Measurements from ENCODE around the gene ITGB8.
"Not testable (repeated sequence)": the region's sequence is repeated elsewhere in the genome, so short reads cannot be mapped to it uniquely, and the experiment has no call there.

The ITGB8 gene

GRCh38 chr7:20381406-20382034, 50.8 kb downstream of the ITGB8 start:
- DNase-seq (ENCODE audit: low read depth): no peak

- no peak for DNase-seq (ENCODE audit: low read depth)
Observed at GRCh38 chr7:20383351-20383750, 52.7 kb downstream of the ITGB8 start.

DNA sequence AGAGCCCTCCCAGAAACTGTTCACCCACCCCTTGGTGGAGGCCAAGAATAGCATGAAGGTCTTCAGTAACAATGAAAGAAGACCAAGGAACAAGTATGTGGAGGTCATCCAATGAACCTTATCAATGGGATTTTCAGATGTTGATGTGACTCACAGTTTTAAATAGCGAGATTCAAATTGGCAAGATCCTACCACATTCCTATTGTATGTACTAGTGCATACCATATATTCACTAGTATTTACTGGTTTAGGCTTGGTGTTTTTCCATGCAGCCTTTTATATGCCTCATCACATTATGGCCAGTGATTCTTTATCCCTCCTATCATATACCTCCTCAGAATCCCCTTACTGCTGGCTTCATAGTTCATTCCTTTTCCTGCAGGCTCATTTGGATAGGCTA, 54.4 kb downstream of the ITGB8 start:
- DNase-seq (ENCODE audit: low read depth): no peak

- no peak for DNase-seq (ENCODE audit: low read depth)
Observed at GRCh38 chr7:20388084-20388483, 57.4 kb downstream of the ITGB8 start.

GRCh38 chr7:20389192-20389591, 58.5 kb downstream of the ITGB8 start:
- DNase-seq (ENCODE audit: low read depth): not testable (repeated sequence)

DNA sequence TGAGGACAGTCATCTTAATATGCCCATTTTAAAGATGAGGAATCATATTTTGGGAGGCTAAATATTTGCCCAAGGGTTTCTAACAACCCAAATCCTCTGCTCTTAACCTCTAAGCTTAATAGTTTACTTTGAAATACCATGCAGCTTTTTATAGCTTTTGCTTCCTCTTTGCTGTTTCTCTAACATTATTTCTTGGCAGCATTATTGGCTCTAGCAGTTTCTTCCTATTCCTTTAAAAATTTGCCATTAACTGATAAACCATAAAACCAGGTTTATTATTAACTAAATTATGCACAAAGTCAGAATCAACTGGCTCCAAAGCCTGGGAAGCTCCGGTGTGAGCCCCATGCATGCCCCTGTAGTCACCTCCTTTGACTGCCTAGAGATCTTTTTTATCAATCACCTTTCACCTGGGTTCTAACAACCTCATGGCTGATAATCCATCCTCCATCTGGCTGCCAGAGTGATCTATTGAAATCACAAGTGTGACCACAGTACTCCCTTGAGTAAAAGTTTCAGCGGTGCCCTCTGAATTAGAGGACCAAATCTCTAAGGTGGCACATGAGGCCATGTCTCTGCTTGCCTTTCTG, 62.4 kb downstream of the ITGB8 start:
- DNase-seq (ENCODE audit: low read depth): no peak

DNA sequence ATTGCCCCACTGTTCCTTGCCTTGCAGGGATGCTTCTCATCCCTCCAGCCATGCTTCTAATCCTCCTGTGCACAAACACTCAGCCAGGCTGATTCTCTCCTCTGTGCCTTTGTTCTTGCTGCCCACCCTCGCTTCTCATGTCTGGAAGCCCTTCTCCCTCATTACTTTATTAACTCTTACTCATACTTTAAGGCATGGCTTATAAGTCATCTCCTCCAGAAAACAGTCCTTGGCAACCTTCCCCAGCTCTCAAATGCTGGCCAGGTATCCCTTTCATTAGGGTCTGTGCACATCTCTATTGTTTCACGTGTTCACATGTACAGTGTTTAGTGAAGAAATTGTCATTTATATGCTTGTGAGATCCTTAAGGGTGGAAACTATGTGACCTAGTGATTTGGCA, 62.9 kb downstream of the ITGB8 start:
- DNase-seq (ENCODE audit: low read depth): no peak

- no peak for DNase-seq (ENCODE audit: low read depth)
Observed at GRCh38 chr7:20394284-20394683, 63.6 kb downstream of the ITGB8 start.

DNA sequence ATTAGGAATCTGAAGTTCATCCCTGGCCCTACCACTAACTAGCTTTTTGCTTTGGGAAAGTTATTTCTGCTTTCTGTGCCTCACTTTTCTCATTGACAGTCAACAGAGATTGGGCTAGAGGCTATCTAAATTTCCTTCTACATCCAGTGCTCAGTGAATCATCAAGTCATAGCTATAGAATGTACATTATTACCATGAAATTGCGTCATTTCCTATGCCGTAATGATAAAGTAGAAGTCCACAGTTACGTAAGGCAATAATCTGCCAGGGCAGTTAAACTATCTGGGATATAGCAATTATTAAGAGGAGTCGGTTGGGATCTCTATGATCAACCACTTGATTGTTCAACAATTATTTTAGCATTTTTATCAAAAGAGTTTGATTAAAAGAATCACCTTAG, 64.4 kb downstream of the ITGB8 start:
- no peak for DNase-seq (ENCODE audit: low read depth)

GRCh38 chr7:20395511-20395910, 64.8 kb downstream of the ITGB8 start:
- no peak for DNase-seq (ENCODE audit: low read depth)

- no peak for DNase-seq (ENCODE audit: low read depth)
Observed at GRCh38 chr7:20399521-20399920, 68.8 kb downstream of the ITGB8 start.

- DNase-seq (ENCODE audit: low read depth): no peak
Observed at GRCh38 chr7:20401861-20402746, 71.4 kb downstream of the ITGB8 start.

DNA sequence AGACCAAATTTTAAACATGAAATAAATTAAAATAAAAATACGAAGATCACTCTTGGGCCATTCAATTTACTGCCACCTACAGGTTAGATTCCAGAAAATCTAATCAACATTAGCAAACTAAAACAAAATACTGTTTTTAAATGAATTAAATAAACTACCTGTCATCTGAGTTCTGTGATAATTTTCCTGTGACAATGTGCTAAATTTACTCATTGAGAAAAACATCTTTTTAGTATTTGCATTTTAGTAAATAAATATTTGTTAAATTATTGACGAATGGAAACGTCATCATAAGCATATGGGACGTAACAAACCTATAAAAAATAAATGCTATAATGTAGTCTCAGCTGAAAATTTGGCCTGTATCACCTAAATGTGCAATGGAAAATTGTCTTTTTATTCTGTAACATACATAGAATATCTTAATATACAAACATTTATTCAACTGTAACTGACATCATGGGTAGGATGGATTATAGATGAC, 72.1 kb downstream of the ITGB8 start:
- DNase-seq (ENCODE audit: low read depth): no peak

- no peak for DNase-seq (ENCODE audit: low read depth)
Observed at GRCh38 chr7:20403331-20403730, 72.6 kb downstream of the ITGB8 start.

GRCh38 chr7:20404320-20404719, 73.6 kb downstream of the ITGB8 start:
- no peak for DNase-seq (ENCODE audit: low read depth)

DNA sequence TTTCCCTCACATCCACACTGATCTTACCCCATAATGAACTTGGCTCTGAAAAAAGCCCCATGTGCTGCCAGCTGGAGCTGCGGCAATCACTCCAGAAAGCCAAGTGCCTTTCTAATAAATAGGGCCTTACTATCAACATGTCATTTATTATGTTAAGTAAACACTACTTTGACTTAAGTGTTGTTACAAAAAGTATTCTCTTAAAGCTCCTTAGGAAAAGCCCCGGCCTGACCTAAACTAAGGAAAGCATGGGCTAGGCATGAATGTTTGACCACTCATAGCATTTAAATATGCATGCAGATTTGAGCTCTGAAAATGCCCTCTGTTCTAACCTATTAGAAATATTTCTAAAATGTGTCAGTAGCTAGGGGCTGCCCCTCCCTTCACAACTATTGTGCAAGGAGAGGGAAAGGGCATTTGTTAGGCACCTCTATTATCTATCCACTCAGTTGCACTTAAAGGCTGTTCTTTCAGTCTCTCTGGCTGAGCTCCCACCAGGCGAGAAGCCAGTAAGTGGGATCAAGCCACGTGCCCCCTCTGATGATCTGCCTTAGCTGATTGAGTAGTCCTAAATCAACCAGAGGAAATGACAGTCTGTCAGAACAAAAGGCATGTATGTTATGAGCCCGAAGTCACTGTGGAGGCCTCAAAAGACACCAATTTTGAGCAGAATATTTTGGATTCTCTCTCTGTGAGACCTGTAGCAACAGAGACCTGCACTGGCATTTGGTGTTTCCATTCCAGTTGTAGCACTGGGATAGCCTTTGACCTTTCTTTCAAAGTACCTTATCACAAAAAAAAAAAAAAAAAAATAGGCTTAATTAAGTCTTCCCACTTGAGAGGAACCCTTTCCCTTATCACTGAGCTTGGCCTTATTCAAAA, 77.1 kb downstream of the ITGB8 start:
- no peak for DNase-seq (ENCODE audit: low read depth)

GRCh38 chr7:20408467-20408826, 77.7 kb downstream of the ITGB8 start:
- DNase-seq (ENCODE audit: low read depth): no peak

DNA sequence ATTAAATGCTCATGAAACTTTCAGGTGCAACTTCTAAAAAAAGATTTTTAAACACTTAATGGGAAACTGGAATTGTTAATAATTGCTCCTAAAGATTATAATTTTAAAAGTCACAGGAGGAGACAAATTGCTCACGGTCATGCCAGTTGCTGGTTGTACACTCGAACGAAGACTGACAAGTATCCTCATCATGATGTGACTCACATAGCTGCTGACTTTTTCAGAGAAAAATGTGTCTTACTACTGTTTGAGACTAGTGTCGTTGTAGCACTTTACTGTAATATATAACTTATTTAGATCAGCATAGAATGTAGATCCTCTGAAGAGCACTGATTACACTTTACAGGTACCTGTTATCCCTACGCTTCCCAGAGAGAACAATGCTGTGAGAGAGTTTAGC, 79.3 kb downstream of the ITGB8 start:
- DNase-seq (ENCODE audit: low read depth): no peak

GRCh38 chr7:20411372-20411771, 80.7 kb downstream of the ITGB8 start:
- no peak for DNase-seq (ENCODE audit: low read depth)

- DNase-seq (ENCODE audit: low read depth): no peak
Observed at GRCh38 chr7:20412032-20412431, 81.3 kb downstream of the ITGB8 start.

DNA sequence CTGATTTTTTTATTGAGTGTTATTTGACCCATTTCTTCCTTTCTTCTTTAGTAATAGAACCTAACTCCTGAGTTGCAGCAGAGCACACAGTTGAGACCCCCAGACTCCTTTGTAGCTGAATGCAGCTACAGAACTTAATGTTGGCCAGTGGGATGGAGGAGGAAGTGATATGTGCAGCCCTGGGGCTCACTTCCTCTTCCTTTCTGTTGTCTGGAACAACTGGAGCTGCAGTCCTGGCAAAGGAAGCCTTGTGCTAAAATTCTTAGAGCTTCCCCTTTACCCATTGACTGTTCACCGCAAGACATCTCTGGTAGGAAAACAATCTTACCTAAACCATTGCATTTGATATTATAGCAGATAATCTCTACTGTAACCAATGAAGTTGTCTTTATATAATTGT, 86.6 kb downstream of the ITGB8 start:
- DNase-seq (ENCODE audit: low read depth): no peak
